HG02943 (cell line): Measurements from ENCODE around the gene KDM4C.

Experiments used
- ATAC-seq: cut with Tn5 transposase; IDR thresholded peaks from one replicate; pipeline ENCODE4 v1.9.1; 2021; ENCODE audit warnings: mild to moderate bottlenecking, low read depth, moderate library complexity; ENCODE audit not compliant: unreplicated experiment

The KDM4C gene

DNA sequence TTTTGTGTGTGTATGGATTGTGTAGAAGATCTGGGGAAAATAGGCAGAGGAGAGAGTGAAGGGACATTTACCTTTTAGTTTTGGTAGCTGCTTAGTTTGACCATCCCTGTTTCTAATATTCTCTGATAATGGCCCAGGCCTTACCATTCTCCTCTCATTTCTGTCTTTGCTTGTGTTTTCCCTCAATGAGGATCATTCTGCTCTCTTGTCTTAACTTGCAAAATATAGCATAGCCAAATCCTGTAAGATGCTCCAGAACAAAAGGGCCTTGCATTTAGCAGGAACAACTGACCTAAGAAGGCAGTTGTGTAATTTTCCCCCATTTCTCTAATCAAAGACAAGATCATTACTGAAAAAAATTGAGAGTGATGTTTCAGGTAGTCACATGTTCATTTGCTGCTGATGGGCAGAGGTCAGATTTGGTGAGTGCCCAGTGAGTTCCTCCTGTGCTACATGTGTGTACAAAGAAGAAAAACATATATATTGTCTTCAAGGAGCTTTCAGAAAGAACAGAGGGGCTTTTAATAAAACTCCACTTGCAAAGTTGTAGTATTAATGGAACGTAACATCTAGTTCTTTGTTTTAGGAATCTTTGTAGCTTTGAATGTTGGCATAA is 139.5 kb downstream of the KDM4C start:
- no peak for ATAC-seq

DNA sequence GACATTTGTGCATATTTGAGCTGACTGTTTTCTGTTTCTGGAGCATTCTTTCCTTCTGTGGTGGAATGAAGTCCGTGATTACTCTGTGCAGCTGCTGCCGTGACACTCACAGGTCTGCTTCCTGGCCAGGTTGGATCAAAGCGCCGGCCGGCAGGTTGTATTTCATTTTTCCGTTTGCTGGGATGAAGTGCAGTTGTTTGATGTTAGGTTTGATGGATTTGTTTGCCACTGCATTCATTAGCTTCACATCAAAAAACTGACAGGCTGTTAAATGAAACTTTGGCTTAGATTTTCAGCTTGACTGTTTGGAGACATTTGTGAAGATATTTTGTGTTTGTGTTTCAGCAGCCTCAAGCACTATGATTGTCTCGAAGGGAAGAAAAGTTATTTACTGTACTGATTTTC is 140.1 kb downstream of the KDM4C start:
- no peak for ATAC-seq

- ATAC-seq: no peak
Observed at GRCh38 chr9:6899274-6899673, 141.5 kb downstream of the KDM4C start.

GRCh38 chr9:6900440-6900883 is 142.7 kb downstream of the KDM4C start:
- ATAC-seq: no peak

DNA sequence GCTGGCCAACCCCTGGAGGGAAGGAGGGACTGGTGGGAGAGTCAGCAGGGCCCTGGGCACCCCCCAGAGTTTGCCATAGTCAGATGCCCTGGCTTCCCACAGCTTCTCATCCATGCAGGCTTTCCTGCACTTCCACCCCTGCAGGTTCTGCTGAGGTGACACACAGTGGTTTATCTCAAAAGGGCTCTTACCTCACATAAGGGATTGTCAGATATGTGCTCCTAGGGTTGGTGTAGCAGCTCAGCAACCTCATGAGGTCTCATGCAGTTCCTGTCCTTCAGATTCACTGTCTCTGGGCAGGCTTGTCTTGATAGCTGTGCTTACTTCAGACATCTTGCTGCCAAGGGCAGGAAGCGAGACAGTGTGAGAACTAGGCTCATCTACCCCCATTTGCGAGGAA is 143.4 kb downstream of the KDM4C start:
- ATAC-seq: no peak

GRCh38 chr9:6902423-6902822 is 144.7 kb downstream of the KDM4C start:
- ATAC-seq: no peak

GRCh38 chr9:6904371-6904770 is 146.6 kb downstream of the KDM4C start:
- ATAC-seq: no peak

GRCh38 chr9:6905850-6906375 is 148.1 kb downstream of the KDM4C start:
- ATAC-seq: no peak

DNA sequence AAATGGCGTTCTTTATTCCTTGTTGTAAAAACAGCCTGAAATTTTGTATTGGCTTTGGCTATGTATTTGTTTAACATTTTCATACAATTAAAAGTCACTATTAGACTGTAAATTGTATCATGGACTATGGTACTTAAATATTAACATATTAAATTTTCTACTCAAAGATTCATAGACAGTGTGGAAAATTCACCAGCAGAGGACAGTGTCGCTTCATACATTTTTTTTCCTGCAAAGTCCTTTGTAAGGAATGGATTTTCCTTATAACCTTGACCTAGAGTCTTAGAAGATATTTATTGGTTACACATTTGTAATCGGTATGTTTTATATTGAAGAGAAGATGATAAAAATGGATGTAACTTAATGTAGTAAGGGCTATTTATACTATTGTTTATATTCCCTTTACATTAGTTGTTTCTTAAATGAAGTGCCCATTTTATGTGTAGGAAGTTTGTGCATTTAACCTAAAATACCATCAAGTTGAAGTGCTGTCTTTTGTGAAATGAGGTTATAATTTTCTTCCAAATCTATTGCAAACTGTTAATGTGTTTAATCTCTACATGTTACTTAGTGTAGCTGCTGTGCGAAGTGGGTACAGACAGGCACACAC is 150.1 kb downstream of the KDM4C start:
- no peak for ATAC-seq

DNA sequence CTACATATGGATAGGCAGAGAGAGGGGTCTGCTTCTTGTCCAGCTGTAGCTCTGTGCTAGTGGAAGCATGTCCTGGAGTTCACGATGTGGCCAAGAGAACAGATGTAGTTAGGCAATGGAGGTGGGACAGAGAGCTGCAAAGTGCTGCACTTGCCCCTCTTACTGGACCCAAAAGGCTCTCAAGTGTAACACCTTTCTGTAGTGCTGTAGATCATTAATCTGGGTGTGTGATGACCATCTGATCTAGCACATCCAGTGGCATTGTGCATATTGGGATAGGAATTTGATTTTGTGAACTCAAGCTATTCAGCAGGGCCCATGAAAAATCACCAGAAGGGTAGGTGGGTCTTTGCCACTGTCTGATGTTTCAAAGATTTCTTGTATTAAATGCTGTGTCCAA is 151.4 kb downstream of the KDM4C start:
- no peak for ATAC-seq

DNA sequence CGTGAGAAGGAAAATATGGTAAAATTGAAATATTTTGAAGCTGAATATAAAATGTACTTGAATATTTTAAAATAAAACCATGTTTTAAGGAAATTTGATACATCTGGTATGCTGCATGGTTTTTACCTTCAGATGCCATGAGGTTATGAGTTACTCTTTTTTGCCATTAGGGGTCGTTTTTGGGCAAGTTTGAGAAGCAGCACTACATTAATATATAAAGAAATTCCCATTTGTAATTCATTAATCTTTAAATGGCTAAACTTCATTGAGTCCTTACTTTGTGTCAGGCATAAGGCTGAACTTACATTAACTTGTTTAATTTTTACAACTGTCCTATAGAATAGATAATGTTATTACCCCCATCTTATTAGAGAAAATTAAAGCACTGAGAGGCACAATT is 152.3 kb downstream of the KDM4C start:
- no peak for ATAC-seq

- ATAC-seq: no peak
Observed at GRCh38 chr9:6910497-6910896, 152.7 kb downstream of the KDM4C start.

GRCh38 chr9:6911901-6912638 is 154.3 kb downstream of the KDM4C start:
- ATAC-seq: no peak

- ATAC-seq: no peak
Observed at GRCh38 chr9:6915635-6916034, 157.9 kb downstream of the KDM4C start.

- peak; percentile 64 for ATAC-seq
Observed at GRCh38 chr9:6917162-6917561, 159.4 kb downstream of the KDM4C start.

DNA sequence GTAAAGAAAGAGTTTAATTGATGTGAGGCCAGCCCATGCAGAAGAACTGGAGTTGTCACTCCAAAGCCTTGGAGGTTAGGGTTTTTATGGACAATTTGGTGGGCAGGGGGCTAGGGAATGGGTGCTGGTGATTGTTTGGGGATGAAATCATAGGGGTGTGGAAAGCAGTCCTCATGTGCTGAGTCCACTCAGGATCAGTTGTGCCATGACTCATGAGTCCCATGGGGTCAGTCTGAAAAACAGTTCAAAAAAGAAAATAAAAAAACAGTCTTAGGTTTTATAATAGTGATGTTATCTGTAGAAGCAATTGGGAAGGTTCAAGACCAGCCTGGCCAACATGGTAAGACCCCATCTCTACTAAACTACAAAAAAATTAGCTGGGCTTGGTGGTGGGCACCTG is 162.3 kb downstream of the KDM4C start:
- ATAC-seq: no peak

- ATAC-seq: no peak
Observed at GRCh38 chr9:6921315-6921714, 163.5 kb downstream of the KDM4C start.

DNA sequence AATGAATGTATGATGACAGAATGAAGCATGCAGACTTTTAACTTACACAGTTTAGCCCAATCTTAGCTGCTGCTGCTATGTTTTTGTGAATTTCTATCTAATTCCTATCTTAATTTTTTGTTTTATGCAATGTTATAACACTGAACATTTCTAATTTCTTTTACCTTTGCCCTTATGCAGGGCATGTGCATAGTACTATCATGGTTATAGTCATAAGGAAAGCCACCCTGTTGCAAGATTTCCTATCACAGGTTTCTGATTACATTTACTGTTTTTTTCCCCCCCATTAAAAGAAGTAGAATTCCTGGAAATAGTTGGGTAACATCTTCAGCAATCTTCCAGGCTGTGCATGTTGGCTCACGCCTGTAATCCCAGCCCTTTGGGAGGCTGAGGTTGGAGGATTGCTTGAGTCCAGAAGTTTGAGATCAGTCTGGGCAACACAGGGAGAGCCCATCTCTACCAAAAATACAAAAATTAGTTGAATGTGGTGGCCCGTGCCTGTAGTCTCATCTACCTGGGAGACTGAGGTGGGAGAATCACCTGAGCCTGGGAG is 164.4 kb downstream of the KDM4C start:
- no peak for ATAC-seq

DNA sequence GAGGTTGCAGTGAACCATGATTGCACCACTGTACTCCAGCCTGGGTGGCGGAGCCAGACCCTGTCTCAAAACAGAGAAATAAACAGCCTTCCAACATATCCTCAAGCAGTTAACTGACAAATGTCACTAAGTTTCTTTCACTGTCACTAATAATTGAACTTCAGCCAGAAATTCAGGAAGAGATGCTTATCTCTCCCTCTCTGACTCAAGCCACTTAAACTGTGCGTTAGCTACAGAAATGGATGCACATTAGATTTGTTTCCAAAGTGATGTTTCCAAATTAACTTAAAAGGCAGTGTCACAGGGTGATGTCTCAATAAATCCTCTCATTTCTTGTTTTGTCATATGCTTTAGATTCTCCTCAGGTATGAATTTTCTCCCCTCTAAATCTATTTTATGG is 164.9 kb downstream of the KDM4C start:
- ATAC-seq: no peak

DNA sequence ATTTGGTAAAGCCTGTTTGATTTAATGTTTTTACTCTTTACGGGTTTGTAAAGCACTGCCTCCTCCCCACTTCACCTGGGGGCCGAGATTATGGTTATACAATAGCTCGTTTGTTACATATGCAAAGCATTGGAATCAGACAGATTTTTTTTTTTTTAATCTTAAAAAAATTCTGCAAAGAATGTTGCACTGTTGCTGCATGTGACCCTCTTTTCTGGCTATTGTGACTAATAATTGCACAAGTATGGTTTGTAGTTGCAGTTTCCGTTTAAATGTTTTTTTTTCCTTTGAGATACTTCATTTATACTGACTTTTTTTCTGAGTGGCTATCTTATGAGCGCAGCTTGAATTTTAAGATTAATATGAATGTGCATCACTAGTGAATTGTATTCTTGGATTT is 165.3 kb downstream of the KDM4C start:
- ATAC-seq: no peak

DNA sequence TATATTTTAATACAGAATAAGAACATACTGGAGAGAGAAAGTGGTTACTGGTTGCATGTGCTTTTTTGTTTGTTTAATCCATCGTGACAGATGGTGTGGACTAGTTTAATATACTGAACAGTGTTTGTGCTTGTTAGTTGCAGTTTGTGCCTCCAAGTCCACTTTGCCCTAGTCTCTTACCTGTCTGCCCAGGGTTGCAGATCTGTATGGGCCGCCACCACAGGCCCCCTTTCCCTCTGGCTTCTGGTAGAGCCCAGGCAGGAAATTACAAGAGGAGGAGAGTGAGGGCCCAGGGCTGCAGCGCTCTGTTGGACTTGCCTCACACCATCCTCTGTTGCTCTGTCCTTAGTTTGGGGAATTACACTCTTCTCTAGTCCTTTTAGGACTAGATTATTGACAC is 166.4 kb downstream of the KDM4C start:
- no peak for ATAC-seq
